WTC11 (cell line): ENCODE data around the gene TEAD1.

ENCODE experiments used
- ZBTB21 ChIP-seq: sonication (generic); formaldehyde crosslinking; IDR thresholded peaks from 2 replicates; pipeline ENCODE4 v1.8.1; 2023; ENCODE audit warnings: mild to moderate bottlenecking, missing genetic modification reagents, borderline replicate concordance
- TF ChIP-seq, protein P1 (sequence below): fragments of 200-600 bp; IDR thresholded peaks from 2 replicates; pipeline ENCODE4 v1.8.0; 2022; ENCODE audit warnings: antibody characterized with exemption
- TF ChIP-seq, protein P2 (sequence below): sonication (generic); formaldehyde crosslinking; IDR thresholded peaks from 2 replicates; pipeline ENCODE4 v1.8.0; 2022; ENCODE audit warnings: mild to moderate bottlenecking, missing genetic modification reagents
- TF ChIP-seq, protein P3 (sequence below): sonication (generic); formaldehyde crosslinking; IDR thresholded peaks from 2 replicates; pipeline ENCODE4 v1.8.1; 2023; ENCODE audit warnings: mild to moderate bottlenecking, missing genetic modification reagents, moderate library complexity

DNA sequence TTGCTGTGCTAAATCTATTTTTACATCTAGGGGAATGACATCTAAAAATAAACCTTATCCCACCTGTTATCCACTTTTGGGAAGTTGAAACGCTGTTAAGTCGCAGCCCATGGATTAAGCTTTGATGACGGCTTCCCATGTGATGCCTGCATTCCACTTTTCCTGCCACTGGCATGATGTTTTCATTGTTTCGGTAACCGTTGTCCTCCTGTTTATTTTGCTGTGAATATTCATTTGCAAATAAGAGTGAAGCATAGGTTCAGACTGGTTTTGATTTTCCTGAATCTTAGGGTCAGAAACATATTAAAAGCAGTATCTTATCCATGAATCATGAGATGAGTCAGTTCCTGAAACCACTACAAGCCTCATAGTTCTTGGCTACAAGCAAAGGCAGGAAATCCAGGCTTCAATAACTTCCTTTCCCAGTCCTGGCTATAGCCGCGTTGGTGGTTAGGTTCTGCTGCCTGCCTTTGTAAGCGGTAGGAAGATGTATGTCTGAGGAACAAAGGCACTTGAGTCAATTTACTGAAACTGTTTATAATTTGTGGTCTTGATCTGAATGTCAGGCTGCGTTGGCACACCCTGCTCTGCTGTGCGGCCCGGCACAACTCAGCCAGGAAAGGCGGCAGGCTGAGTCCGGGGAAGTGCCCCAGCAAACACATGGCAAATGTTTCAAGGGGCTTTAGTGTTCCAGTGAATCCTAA, 19.4 kb downstream of the TEAD1 start:
- TF ChIP-seq, protein P1, sequence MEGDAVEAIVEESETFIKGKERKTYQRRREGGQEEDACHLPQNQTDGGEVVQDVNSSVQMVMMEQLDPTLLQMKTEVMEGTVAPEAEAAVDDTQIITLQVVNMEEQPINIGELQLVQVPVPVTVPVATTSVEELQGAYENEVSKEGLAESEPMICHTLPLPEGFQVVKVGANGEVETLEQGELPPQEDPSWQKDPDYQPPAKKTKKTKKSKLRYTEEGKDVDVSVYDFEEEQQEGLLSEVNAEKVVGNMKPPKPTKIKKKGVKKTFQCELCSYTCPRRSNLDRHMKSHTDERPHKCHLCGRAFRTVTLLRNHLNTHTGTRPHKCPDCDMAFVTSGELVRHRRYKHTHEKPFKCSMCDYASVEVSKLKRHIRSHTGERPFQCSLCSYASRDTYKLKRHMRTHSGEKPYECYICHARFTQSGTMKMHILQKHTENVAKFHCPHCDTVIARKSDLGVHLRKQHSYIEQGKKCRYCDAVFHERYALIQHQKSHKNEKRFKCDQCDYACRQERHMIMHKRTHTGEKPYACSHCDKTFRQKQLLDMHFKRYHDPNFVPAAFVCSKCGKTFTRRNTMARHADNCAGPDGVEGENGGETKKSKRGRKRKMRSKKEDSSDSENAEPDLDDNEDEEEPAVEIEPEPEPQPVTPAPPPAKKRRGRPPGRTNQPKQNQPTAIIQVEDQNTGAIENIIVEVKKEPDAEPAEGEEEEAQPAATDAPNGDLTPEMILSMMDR, result no peak
- TF ChIP-seq, protein P2, sequence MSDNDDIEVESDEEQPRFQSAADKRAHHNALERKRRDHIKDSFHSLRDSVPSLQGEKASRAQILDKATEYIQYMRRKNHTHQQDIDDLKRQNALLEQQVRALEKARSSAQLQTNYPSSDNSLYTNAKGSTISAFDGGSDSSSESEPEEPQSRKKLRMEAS, result no peak
- TF ChIP-seq ZBTB21, result no peak
- TF ChIP-seq, protein P3, sequence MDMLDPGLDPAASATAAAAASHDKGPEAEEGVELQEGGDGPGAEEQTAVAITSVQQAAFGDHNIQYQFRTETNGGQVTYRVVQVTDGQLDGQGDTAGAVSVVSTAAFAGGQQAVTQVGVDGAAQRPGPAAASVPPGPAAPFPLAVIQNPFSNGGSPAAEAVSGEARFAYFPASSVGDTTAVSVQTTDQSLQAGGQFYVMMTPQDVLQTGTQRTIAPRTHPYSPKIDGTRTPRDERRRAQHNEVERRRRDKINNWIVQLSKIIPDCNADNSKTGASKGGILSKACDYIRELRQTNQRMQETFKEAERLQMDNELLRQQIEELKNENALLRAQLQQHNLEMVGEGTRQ (CRISPR knock-in tag), result no peak
